NCI-H774 (cell line): ENCODE results near the gene FBXL5.
A peak's percentile ranks its signal among the peaks of the same experiment; 100 is the strongest.

Experiments used
- DNase-seq: peaks from one replicate; lab custom pipeline; 2025; lab: John Stamatoyannopoulos, UW

The FBXL5 gene

GRCh38 chr4:15676039-15676438, 20.9 kb upstream of the FBXL5 start:
- no peak for DNase-seq

GRCh38 chr4:15675356-15675755, 20.2 kb upstream of the FBXL5 start:
- DNase-seq, result no peak

- no peak for DNase-seq
Measured at GRCh38 chr4:15674926-15675325, 19.8 kb upstream of the FBXL5 start.

GRCh38 chr4:15674046-15674445, 18.9 kb upstream of the FBXL5 start:
- DNase-seq, result no peak

GRCh38 chr4:15673337-15673736, 18.2 kb upstream of the FBXL5 start:
- no peak for DNase-seq

- DNase-seq, result no peak
Measured at GRCh38 chr4:15672101-15672500, 16.9 kb upstream of the FBXL5 start.

GRCh38 chr4:15670576-15670975, 15.4 kb upstream of the FBXL5 start:
- no peak for DNase-seq

GRCh38 chr4:15668566-15669435, 13.6 kb upstream of the FBXL5 start:
- DNase-seq, result no peak

- no peak for DNase-seq
Measured at GRCh38 chr4:15667006-15667405, 11.8 kb upstream of the FBXL5 start.

- DNase-seq, result no peak
Measured at GRCh38 chr4:15665753-15666365, 10.7 kb upstream of the FBXL5 start.

GRCh38 chr4:15659768-15660570, 4.8 kb upstream of the FBXL5 start:
- DNase-seq, result no peak

- no peak for DNase-seq
Measured at GRCh38 chr4:15658781-15659180, 3.6 kb upstream of the FBXL5 start.

GRCh38 chr4:15658136-15658770, 3.1 kb upstream of the FBXL5 start:
- DNase-seq, result no peak

GRCh38 chr4:15657366-15657765, 2.2 kb upstream of the FBXL5 start:
- no peak for DNase-seq

- DNase-seq, result peak; percentile 74
Measured at GRCh38 chr4:15656038-15656470, 897 bp upstream of the FBXL5 start.

GRCh38 chr4:15654593-15655222, 449 bp downstream of the FBXL5 start:
- no peak for DNase-seq

- DNase-seq, result no peak
Measured at GRCh38 chr4:15653864-15654592, 1.1 kb downstream of the FBXL5 start.

GRCh38 chr4:15653420-15653819, 1.7 kb downstream of the FBXL5 start:
- no peak for DNase-seq

GRCh38 chr4:15652841-15653240, 2.3 kb downstream of the FBXL5 start:
- DNase-seq, result no peak

- DNase-seq, result no peak
Measured at GRCh38 chr4:15652191-15652590, 3.0 kb downstream of the FBXL5 start.

- DNase-seq, result no peak
Measured at GRCh38 chr4:15651676-15652075, 3.5 kb downstream of the FBXL5 start.
